GM06990 (cell line): ENCODE data around the gene TAC3.
"Not testable (repeated sequence)": the region's sequence is repeated elsewhere in the genome, so short reads cannot be mapped to it uniquely, and the experiment has no call there.

Experiments
- DNase-seq: peaks from one replicate; pipeline ENCODE4 v3.0.0-alpha.2; 2011; ENCODE audit not compliant: insufficient read length; ENCODE audit errors: extremely low read depth
- H3K27me3 ChIP-seq: replicated peaks from 2 replicates; pipeline ENCODE4 v1.6.0; 2011; ENCODE audit warnings: low read length; ENCODE audit not compliant: control insufficient read depth, insufficient read depth
- H3K36me3 ChIP-seq: 2 replicates; pipeline ENCODE4 v1.5.1; 2011; ENCODE audit warnings: low read length; ENCODE audit not compliant: control insufficient read depth, insufficient read depth
- H3K4me3 ChIP-seq: replicated peaks from 2 replicates; pipeline ENCODE4 v1.5.1; 2011; ENCODE audit warnings: low read depth, mild to moderate bottlenecking, control low read depth, low read length
- CTCF ChIP-seq: IDR thresholded peaks from 2 replicates; pipeline ENCODE4 v1.5.1; 2011; ENCODE audit warnings: low read length, control low read depth, mild to moderate bottlenecking, inconsistent platforms; ENCODE audit not compliant: insufficient read depth, poor library complexity, severe bottlenecking

The TAC3 gene

DNA sequence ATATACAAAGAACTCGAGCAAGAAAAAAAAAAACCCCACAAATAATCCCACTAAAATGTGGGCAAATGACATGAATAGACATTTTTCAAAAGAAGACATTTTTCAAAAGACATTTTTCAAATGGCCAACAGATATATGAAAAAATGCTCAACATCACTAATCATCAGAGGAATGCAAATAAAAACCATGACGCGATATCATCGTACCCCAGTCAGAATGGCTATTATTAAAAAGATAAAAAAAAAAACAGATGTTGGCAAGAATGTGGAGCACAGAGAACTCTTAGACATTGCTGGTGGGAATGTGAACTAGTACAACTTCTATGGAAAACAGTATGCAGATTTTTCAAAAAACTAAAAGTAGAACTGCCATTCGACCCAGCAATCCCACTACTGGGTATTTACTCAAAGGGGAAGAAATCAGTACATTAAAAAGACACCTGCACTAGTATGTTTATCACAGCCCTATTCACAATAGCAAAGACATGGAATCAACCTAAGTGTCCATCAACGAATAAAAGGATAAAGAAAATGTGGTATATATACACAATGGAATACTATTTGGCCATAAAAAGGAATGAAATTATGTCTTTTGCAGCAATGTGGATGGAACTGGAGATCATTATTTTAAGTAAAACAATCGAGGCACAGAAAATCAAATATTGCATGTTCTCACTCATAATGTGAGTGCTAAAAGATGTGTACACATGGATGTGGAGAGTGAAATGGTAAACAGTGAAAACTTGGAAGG lies 26.3 kb downstream of the TAC3 start:
- Histone ChIP-seq H3K36me3 (no peaks in the 10 kb centered on the region), H3K27me3 (no peaks in the 10 kb centered on the region), H3K4me3 (no peak overlapping the region)
- DNase-seq: no peak
- no peak for TF ChIP-seq CTCF

- H3K4me3 ChIP-seq: no peak overlapping the region
- no peaks in the 10 kb centered on the region for H3K27me3 ChIP-seq
- H3K36me3 ChIP-seq: no peaks in the 10 kb centered on the region
- TF ChIP-seq CTCF: no peak
- DNase-seq: no peak
Measured at GRCh38 chr12:56988207-56988739, 28.1 kb downstream of the TAC3 start.

- Histone ChIP-seq H3K27me3 (no peaks in the 10 kb centered on the region), H3K36me3 (no peaks in the 10 kb centered on the region), H3K4me3 (no peak overlapping the region)
- DNase-seq: peak; percentile 49
- TF ChIP-seq CTCF: peak; percentile 96
Measured at GRCh38 chr12:56987551-56988053, 28.7 kb downstream of the TAC3 start.

DNA sequence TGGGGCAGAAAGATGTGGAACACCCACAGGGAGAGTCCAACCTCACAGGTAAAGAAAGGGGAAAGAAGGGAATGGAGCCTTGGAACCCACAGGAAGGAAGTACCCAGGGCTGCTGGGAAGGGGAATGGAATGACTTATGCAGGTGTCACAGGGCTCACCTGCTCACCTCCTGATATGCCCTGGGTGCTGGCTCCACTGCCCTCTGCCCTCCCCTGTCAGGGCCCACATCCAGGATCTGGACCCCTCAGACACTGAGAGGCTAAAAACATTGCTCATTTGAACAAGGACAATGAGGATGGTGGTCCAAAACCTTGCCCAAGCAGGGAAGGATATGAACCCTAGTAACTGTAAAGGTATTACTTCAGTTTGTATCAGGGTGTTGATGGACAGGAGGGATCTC lies 29.3 kb downstream of the TAC3 start:
- H3K27me3 ChIP-seq: no peaks in the 10 kb centered on the region
- no peaks in the 10 kb centered on the region for H3K36me3 ChIP-seq
- no peak for DNase-seq
- no peak for TF ChIP-seq CTCF
- no peak overlapping the region for H3K4me3 ChIP-seq

DNA sequence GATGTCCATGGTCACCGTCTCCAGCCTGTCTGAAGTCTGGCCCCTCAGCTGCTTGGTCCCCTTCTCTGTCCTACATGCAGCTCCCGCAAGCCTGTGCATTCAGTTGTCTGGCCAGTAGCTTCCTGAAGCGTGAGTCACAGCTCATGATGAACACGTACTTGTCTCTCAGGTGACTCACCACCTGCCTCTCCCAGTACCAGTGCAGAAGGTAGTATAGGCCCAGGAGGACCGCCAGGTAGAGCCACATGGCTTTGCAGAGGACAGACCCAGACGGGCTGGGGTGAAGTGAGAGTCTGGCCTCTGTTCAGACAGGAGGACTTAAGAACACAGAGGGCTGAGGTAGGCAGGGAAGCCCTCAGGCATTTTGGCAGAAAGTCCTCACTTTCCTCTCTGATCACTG lies 30.6 kb downstream of the TAC3 start:
- not testable (repeated sequence) for DNase-seq, H3K27me3 ChIP-seq, H3K36me3 ChIP-seq, H3K4me3 ChIP-seq

DNA sequence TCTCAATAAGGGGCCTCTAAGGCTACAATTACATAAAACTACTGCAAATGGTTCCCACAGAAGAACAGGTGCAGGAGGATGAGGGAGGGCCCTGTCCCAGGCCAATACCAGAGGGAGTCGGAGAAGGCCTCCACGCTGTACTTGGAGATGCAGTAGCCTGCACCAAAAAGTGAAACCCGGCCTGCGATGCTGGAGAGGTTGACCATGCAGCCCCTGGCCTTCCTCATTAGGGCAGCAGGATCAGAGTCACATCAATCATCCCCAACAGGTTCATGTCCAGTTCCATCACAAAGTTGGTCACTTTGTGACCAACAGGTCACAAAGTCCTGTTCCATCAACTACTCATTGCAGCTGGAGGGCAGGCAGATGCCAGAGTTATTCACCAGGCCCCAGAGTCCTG lies 32.9 kb downstream of the TAC3 start:
- no peak for DNase-seq
- TF ChIP-seq CTCF: no peak
- no peaks in the 10 kb centered on the region for H3K36me3 ChIP-seq

DNA sequence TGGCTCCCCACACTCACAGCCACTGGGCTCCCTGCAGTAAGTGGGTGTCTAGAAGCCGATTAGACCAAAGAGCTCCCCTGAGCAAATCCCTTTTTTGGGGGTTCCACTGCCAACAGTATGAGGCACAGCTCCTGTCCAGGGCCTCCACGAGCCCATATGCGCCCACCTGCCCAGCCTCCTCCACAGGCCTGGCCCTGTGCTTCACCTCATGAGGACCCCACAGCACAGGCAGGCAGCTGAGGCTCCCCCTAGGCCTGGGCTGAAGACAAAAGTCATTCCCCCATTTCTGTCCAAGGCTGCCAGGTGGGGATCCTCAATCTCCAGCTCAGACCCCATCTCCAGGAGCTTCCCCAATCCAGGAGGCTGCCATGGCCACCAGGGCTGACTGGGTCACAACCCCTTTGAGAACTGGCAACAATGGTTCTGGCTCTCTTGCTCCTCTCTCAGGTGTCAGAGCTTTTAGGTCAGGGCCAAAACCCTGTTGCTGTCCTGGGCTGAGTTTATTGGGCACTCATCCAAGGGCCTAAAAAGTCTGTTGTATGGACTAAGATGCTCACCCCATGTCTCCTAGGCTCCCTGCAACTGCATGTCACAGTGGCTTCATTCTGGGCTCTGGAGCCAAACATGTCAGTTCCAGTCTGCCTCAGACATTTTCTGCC lies 33.6 kb downstream of the TAC3 start:
- not testable (repeated sequence) for H3K4me3 ChIP-seq, H3K36me3 ChIP-seq, H3K27me3 ChIP-seq, DNase-seq

More for the DNA sequence above, 32.9 kb downstream of the TAC3 start:
- Histone ChIP-seq H3K27me3 (no peaks in the 10 kb centered on the region), H3K4me3 (no peak overlapping the region)
